Psoas muscle (tissue), 8 donors: ENCODE measurements around the gene ANO1. TPM values are rescaled to one million over a fixed set of nuclear protein-coding genes. Genes with fewer than 3 reads are reported as not detected.

ENCODE experiments used
- ATAC-seq, 4 donors: fragments of 200-7000 bp; cut with Tn5 transposase; one replicate each; pipeline ENCODE4 v1.9.1; 2020; ENCODE audit warnings: moderate library complexity in 3 of 4, mild to moderate bottlenecking in 2 of 4
- DNase-seq, 2 donors: peaks; one replicate each; pipeline ENCODE4 v3.0.0-alpha.2; 2020
- H3K27ac ChIP-seq: fragments of 200-600 bp; one replicate; pipeline ENCODE4 v1.8.0; 2022
- H3K27me3 ChIP-seq, 3 donors: fragments of 200-600 bp in 1 of 3; one replicate each; pipeline versions ENCODE4 v1.6.1 to v1.8.0; 2013 to 2022; ENCODE audit warnings: low read length in 2 of 3, mild to moderate bottlenecking in 2 of 3, moderate library complexity in 1 of 3; ENCODE audit not compliant: insufficient read depth in 3 of 3
- H3K36me3 ChIP-seq, 2 donors: fragments of 200-600 bp in 1 of 2; one replicate each; pipeline versions ENCODE4 v1.6.1 to v1.8.0; 2013 to 2022; ENCODE audit warnings: low read depth in 1 of 2, mild to moderate bottlenecking in 1 of 2, moderate library complexity in 1 of 2; ENCODE audit not compliant: insufficient read depth in 1 of 2
- H3K4me1 ChIP-seq: fragments of 200-600 bp; one replicate; pipeline ENCODE4 v1.8.0; 2022
- H3K4me3 ChIP-seq: fragments of 200-600 bp; one replicate; pipeline ENCODE4 v1.8.0; 2022; ENCODE audit warnings: mild to moderate bottlenecking
- H3K9me3 ChIP-seq: fragments of 200-600 bp; one replicate; pipeline ENCODE4 v1.8.0; 2022
- CTCF ChIP-seq: fragments of 200-600 bp; IDR thresholded peaks from one replicate; pipeline ENCODE4 v1.8.0; 2022; ENCODE audit warnings: antibody characterized with exemption
- WGBS, 3 donors: extraction: QIAGEN DNeasy Blood & Tissue Kit; methylation state at CpG; one replicate each; pipeline versions ENCODE4 v1.1.6 to v1.1.7; 2013; 5-methylcytosine and 5-hydroxymethylcytosine counted together
- intact Hi-C, 2 donors: fragments of 100-400 bp; cut with DNase I; formaldehyde crosslinking; loops; one replicate each; pipeline versions ENCODE4 v1.11.0 to v1.14.2; 2022
- polyA plus RNA-seq, 3 donors: library from polyadenylated mRNA; stranded (reverse); fragments of 200-250 nt; gene quantifications; one replicate each; pipeline ENCODE4 v1.2.3, GENCODE V29; 2013
- total RNA-seq, 4 donors: library from RNA; stranded (reverse); fragmentation: NEBNext Ultra II Directional in 2 of 4; extraction: Animal tissue kit (Norgen Biotek cat#: 25700) in 2 of 4; gene quantifications; one replicate each; pipeline versions ENCODE4 v1.2.1 to v1.2.4, GENCODE V29; 2021 to 2023
- donor health status: healthy with polysubstance abuse.
- donor health status: DM: no; HTN: no; CAD: no; lungs with moderate emphysema.
- donor health status: Bipolar disorder and iron deficiency.
- donor health status: healthy.
- donor health status: DM: yes; HTN: yes; CAD: no.
- donor health status: DM: no; HTN: no; CAD: no.
- donor health status: DM: no; HTN: no; CAD: no.
- donor health status: DM: yes; HTN: yes; CAD: no.

Gene ANO1
- total and polyA plus RNA-seq, 7 donors = 2.2 to 11.3 (median 8.7) TPM

GRCh38 chr11:70131606-70132190, 53.6 kb downstream of the ANO1 start:
- no peak for ATAC-seq
- TF ChIP-seq CTCF = no peak
- no peaks in the 10 kb centered on the region for H3K4me1 ChIP-seq
- WGBS, 3 donors = 93 to 94% (median 93%) methylated on average over 18 to 19 of the region's 19 CpGs
- H3K27me3 ChIP-seq = no peaks in the 10 kb centered on the region
- no peaks in the 10 kb centered on the region for H3K9me3 ChIP-seq
- no peak for DNase-seq
- no peaks in the 10 kb centered on the region for H3K36me3 ChIP-seq
- H3K4me3 ChIP-seq = no peak overlapping the region
- intact Hi-C loops = no loop called here
- no peak overlapping the region for H3K27ac ChIP-seq

GRCh38 chr11:70132641-70133040, 54.5 kb downstream of the ANO1 start:
- no peak for DNase-seq
- Histone ChIP-seq H3K36me3 (no peaks in the 10 kb centered on the region), H3K4me1 (no peaks in the 10 kb centered on the region), H3K27ac (no peak overlapping the region), H3K27me3 (no peaks in the 10 kb centered on the region), H3K9me3 (no peaks in the 10 kb centered on the region), H3K4me3 (no peak overlapping the region)
- 85 to 86% (median 86%) methylated on average over 6 of the region's 6 CpGs for WGBS, 3 donors
- no peak for TF ChIP-seq CTCF
- ATAC-seq = no peak
- intact Hi-C loops = no loop called here

DNA sequence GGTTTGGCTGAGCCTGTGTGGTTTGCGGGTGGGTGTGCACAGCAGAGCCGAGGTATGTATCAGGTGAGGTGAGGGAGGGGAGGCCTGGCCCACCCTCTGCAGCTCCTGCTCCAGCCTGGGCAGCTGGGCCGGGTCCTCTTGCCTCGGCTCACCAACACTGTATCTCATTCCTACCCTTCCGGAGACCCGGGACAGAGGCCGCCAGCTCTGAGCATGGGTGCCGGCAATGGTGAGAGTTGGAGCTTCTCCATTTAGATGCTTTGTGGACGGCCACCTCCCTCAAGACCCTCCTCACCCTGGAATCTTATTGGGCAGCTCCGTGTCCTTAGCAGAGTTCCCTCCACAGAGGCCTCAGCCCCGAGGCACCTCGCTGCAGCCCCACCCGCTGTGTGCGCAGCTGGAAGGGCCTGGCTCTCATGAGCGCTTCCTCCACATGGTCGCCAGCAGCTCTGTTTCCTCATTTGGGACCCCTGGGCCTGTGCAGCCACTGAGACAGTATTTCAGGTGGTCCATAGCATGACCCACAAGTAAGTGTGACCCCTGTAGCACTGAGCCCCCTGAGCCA, 55.7 kb downstream of the ANO1 start:
- 83 to 89% (median 85%) methylated on average over 16 of the region's 16 CpGs for WGBS, 3 donors
- TF ChIP-seq CTCF = no peak
- H3K4me1 ChIP-seq = no peaks in the 10 kb centered on the region
- intact Hi-C loops = no loop called here
- H3K9me3 ChIP-seq = no peaks in the 10 kb centered on the region
- DNase-seq (no peak), ATAC-seq (no peak)
- no peaks in the 10 kb centered on the region for H3K36me3 ChIP-seq
- no peaks in the 10 kb centered on the region for H3K27me3 ChIP-seq
- no peak overlapping the region for H3K27ac ChIP-seq
- H3K4me3 ChIP-seq = no peak overlapping the region

GRCh38 chr11:70134490-70134889, 56.4 kb downstream of the ANO1 start:
- Histone ChIP-seq H3K36me3 (no peaks in the 10 kb centered on the region), H3K27ac (no peak overlapping the region), H3K27me3 (no peaks in the 10 kb centered on the region), H3K4me1 (no peaks in the 10 kb centered on the region), H3K9me3 (no peaks in the 10 kb centered on the region), H3K4me3 (no peak overlapping the region)
- intact Hi-C loops = no loop called here
- DNase-seq (no peak), ATAC-seq (no peak)
- WGBS, 3 donors = 90 to 94% (median 91%) methylated on average over 14 of the region's 14 CpGs
- TF ChIP-seq CTCF = no peak

DNA sequence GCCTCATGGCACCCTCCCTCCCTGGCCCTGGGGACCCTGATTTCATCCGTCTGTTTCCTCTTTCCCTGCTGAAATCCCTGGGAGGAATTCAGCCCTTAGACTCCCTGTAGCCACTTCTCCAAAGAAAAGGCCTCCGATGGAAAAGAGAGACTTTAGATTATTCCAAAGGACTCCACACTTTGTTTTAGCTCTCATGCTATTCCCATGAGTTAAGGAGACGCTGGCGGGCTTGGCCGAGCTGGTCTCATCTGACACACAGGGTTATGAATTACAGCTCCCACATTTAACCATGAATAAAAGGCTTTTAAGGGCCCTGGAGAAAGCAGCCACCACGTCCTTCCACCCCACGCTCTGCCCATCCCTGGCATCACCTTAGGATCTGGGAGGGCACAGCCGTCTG, 57.0 kb downstream of the ANO1 start:
- ATAC-seq = no peak
- H3K9me3 ChIP-seq = no peaks in the 10 kb centered on the region
- no peak for TF ChIP-seq CTCF
- 34 to 58% (median 40%) methylated on average over 8 of the region's 8 CpGs for WGBS, 3 donors
- no peak overlapping the region for H3K4me3 ChIP-seq
- H3K4me1 ChIP-seq = no peaks in the 10 kb centered on the region
- no peak for DNase-seq
- H3K27ac ChIP-seq = no peak overlapping the region
- intact Hi-C loops = no loop called here
- no peaks in the 10 kb centered on the region for H3K36me3 ChIP-seq
- no peaks in the 10 kb centered on the region for H3K27me3 ChIP-seq
